OCI-LY7 (cell line): Measurements from ENCODE around the gene KCNK7.

Source experiments
- EZH2phosphoT487 ChIP-seq: fragments of 200-600 bp; sonication (generic); IDR thresholded peaks from 2 replicates; pipeline ENCODE4 v1.6.1; 2018; ENCODE audit warnings: low read depth, borderline replicate concordance, mild to moderate bottlenecking, mixed run types, antibody characterized with exemption, low read length, moderate library complexity, mixed read lengths
- TF ChIP-seq, protein P1 (sequence below): fragments of 200-600 bp; sonication (generic); conservative IDR thresholded peaks from 2 replicates; pipeline ENCODE4 v1.5.1; 2014; ENCODE audit warnings: mild to moderate bottlenecking, antibody characterized with exemption, low read length, moderate library complexity, mixed read lengths

DNA sequence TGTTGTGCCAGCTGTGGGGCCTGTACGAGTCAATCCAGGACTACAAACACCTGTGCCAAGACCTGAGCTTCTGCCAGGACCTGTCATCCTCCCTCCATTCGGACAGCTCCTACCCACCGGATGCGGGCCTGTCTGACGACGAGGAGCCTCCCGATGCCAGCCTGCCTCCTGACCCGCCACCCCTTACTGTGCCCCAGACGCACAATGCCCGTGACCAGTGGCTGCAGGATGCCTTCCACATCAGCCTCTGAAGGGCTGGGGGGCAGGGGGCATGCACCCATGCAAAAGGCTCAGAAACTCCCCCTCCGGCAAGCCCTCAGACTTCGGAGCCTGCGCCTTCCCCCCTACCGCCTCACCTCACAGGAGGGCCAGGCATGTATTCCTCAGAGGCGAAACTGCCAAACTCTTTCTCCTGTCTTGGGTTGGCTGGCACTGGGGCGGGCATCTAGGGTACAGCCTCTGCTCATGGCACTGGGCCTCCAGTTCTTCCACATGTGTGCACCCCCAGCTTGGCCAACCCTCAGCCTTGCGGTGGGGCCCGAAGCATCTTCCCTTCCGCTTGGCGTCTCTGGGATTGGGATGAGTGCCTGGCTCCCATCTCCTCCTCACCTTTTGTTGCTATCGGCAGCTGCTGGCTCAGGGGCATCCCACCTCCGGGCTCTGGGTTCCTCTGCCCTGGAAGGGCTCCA is 22.1 kb downstream of the KCNK7 start:
- TF ChIP-seq, protein P1, sequence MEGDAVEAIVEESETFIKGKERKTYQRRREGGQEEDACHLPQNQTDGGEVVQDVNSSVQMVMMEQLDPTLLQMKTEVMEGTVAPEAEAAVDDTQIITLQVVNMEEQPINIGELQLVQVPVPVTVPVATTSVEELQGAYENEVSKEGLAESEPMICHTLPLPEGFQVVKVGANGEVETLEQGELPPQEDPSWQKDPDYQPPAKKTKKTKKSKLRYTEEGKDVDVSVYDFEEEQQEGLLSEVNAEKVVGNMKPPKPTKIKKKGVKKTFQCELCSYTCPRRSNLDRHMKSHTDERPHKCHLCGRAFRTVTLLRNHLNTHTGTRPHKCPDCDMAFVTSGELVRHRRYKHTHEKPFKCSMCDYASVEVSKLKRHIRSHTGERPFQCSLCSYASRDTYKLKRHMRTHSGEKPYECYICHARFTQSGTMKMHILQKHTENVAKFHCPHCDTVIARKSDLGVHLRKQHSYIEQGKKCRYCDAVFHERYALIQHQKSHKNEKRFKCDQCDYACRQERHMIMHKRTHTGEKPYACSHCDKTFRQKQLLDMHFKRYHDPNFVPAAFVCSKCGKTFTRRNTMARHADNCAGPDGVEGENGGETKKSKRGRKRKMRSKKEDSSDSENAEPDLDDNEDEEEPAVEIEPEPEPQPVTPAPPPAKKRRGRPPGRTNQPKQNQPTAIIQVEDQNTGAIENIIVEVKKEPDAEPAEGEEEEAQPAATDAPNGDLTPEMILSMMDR, result no peak
- TF ChIP-seq EZH2phosphoT487, result no peak
